GM19395 (cell line): ENCODE results near the gene SLC22A1.
"Not testable (repeated sequence)": the region's sequence is repeated elsewhere in the genome, so short reads cannot be mapped to it uniquely, and the experiment has no call there.

ENCODE experiments used
- ATAC-seq: cut with Tn5 transposase; IDR thresholded peaks from one replicate; pipeline ENCODE4 v1.9.1; 2021; ENCODE audit warnings: mild to moderate bottlenecking, moderate library complexity; ENCODE audit not compliant: unreplicated experiment

SLC22A1 gene

GRCh38 chr6:160121558-160121957 lies at the start of gene SLC22A1:
TSS of gene SLC22A1 (plus strand) at chr6:160121815. CDS start at chr6:160121936, 121 bp downstream.
- no peak for ATAC-seq

GRCh38 chr6:160073272-160073671 lies 48.3 kb upstream of the SLC22A1 start:
- ATAC-seq, result no peak

GRCh38 chr6:160076009-160076408 lies 45.6 kb upstream of the SLC22A1 start:
- ATAC-seq, result no peak

GRCh38 chr6:160077024-160077423 lies 44.6 kb upstream of the SLC22A1 start:
- no peak for ATAC-seq

GRCh38 chr6:160077526-160077925 lies 44.1 kb upstream of the SLC22A1 start:
- no peak for ATAC-seq

- no peak for ATAC-seq
Observed at GRCh38 chr6:160078883-160079685, 42.5 kb upstream of the SLC22A1 start.

GRCh38 chr6:160079686-160080043 lies 42.0 kb upstream of the SLC22A1 start:
- no peak for ATAC-seq

GRCh38 chr6:160080097-160080496 lies 41.5 kb upstream of the SLC22A1 start:
- ATAC-seq, result no peak

- ATAC-seq, result no peak
Observed at GRCh38 chr6:160081398-160081797, 40.2 kb upstream of the SLC22A1 start.

- ATAC-seq, result no peak
Observed at GRCh38 chr6:160082627-160083026, 39.0 kb upstream of the SLC22A1 start.

GRCh38 chr6:160084198-160084776 lies 37.3 kb upstream of the SLC22A1 start:
- ATAC-seq, result no peak

GRCh38 chr6:160085226-160085625 lies 36.4 kb upstream of the SLC22A1 start:
- no peak for ATAC-seq

- ATAC-seq, result no peak
Observed at GRCh38 chr6:160085713-160086505, 35.7 kb upstream of the SLC22A1 start.

GRCh38 chr6:160086754-160087153 lies 34.9 kb upstream of the SLC22A1 start:
- ATAC-seq, result no peak

GRCh38 chr6:160088069-160088783 lies 33.4 kb upstream of the SLC22A1 start:
- ATAC-seq, result no peak

GRCh38 chr6:160088784-160089533 lies 32.7 kb upstream of the SLC22A1 start:
- ATAC-seq, result no peak

GRCh38 chr6:160089534-160089897 lies 32.1 kb upstream of the SLC22A1 start:
- ATAC-seq, result no peak

- not testable (repeated sequence) for ATAC-seq
Observed at GRCh38 chr6:160090442-160091239, 31.0 kb upstream of the SLC22A1 start.

- not testable (repeated sequence) for ATAC-seq
Observed at GRCh38 chr6:160092176-160092575, 29.4 kb upstream of the SLC22A1 start.

- no peak for ATAC-seq
Observed at GRCh38 chr6:160092602-160093001, 29.0 kb upstream of the SLC22A1 start.
